ENCODE results near the gene TXNIP.
A peak's percentile ranks its signal among the peaks of the same experiment; 100 is the strongest.

The TXNIP gene

GRCh38 chr1:146012703-146013558 lies 16.6 kb upstream of the TXNIP start:
- peak; percentile 84 for DNase-seq

- no peak for DNase-seq
Measured at GRCh38 chr1:146010126-146010738, 13.9 kb upstream of the TXNIP start.

- DNase-seq, result no peak
Measured at GRCh38 chr1:146007489-146008133, 11.2 kb upstream of the TXNIP start.

GRCh38 chr1:146001709-146002108 lies 5.3 kb upstream of the TXNIP start:
- no peak for DNase-seq

GRCh38 chr1:145999321-146000024 lies 3.1 kb upstream of the TXNIP start:
- DNase-seq, result peak; percentile 68

- peak; percentile 60 for DNase-seq
Measured at GRCh38 chr1:145997718-145998023, 1.3 kb upstream of the TXNIP start.

- peak; percentile 70 for DNase-seq
Measured at GRCh38 chr1:145997016-145997717, 788 bp upstream of the TXNIP start.

- peak; percentile 71 for DNase-seq
Measured at GRCh38 chr1:145995964-145996432, 381 bp downstream of the TXNIP start.

- peak; percentile 36 for DNase-seq
Measured at GRCh38 chr1:145995148-145995881, 1.1 kb downstream of the TXNIP start.

GRCh38 chr1:145994391-145995120 lies 1.8 kb downstream of the TXNIP start:
- DNase-seq, result no peak

GRCh38 chr1:145993618-145994390 lies 2.6 kb downstream of the TXNIP start:
- no peak for DNase-seq

- DNase-seq, result no peak
Measured at GRCh38 chr1:145992958-145993617, 3.3 kb downstream of the TXNIP start.

- DNase-seq, result no peak
Measured at GRCh38 chr1:145992502-145992936, 3.9 kb downstream of the TXNIP start.

GRCh38 chr1:145991735-145992412 lies 4.5 kb downstream of the TXNIP start:
- no peak for DNase-seq

- peak; percentile 31 for DNase-seq
Measured at GRCh38 chr1:145990249-145990855, 6.0 kb downstream of the TXNIP start.

GRCh38 chr1:145988773-145989172 lies 7.6 kb downstream of the TXNIP start:
- no peak for DNase-seq

- DNase-seq, result no peak
Measured at GRCh38 chr1:145987926-145988325, 8.5 kb downstream of the TXNIP start.

- no peak for DNase-seq
Measured at GRCh38 chr1:145986551-145986950, 9.8 kb downstream of the TXNIP start.
